Natural killer cell (primary cell): ENCODE data around the gene GLT6D1. TPM values are rescaled to one million over a fixed set of nuclear protein-coding genes. Genes with fewer than 3 reads are reported as not detected.

Experiments used
- ATAC-seq, 3 donors: fragments of 150-1000 bp in 2 of 3; fragments of 200-7000 bp in 1 of 3; cut with Tn5 transposase; 1 replicate in 1 of 3; 2 replicates in 2 of 3; pipeline ENCODE4 v1.10.0; 2021; ENCODE audit warnings: mild to moderate bottlenecking in 2 of 3, moderate library complexity in 2 of 3
- DNase-seq, 2 donors: peaks; one replicate each; pipeline versions ENCODE4 v3.0.0 to v3.0.0-alpha.2; 2013 to 2021; ENCODE audit warnings: mixed read lengths in 1 of 2
- H3K27ac ChIP-seq: one replicate; pipeline ENCODE4 v1.5.1; 2013; ENCODE audit warnings: mild to moderate bottlenecking, low read length
- H3K27me3 ChIP-seq: one replicate; pipeline ENCODE4 v1.6.1; 2013; ENCODE audit warnings: low read length; ENCODE audit not compliant: control insufficient read depth, insufficient read depth
- H3K36me3 ChIP-seq: one replicate; pipeline ENCODE4 v1.6.1; 2013; ENCODE audit warnings: low read length; ENCODE audit not compliant: control insufficient read depth, insufficient read depth
- H3K4me1 ChIP-seq: one replicate; pipeline ENCODE4 v1.6.1; 2013; ENCODE audit warnings: low read length; ENCODE audit not compliant: control insufficient read depth, insufficient read depth
- H3K4me3 ChIP-seq: one replicate; pipeline ENCODE4 v1.5.1; 2013; ENCODE audit warnings: low read length
- H3K9me3 ChIP-seq: one replicate; pipeline ENCODE4 v1.6.1; 2013; ENCODE audit warnings: low read length; ENCODE audit not compliant: control insufficient read depth, insufficient read depth
- H3K27ac Mint-ChIP-seq, 2 donors: one replicate each; pipeline ENCODE4 v1.8.0; 2022; ENCODE audit warnings: mild to moderate bottlenecking in 2 of 2, mixed read lengths in 2 of 2, moderate library complexity in 1 of 2
- H3K27me3 Mint-ChIP-seq, 2 donors: one replicate each; pipeline ENCODE4 v1.8.0; 2022; ENCODE audit warnings: low read depth in 2 of 2, mixed read lengths in 2 of 2
- H3K36me3 Mint-ChIP-seq: one replicate; pipeline ENCODE4 v1.8.0; 2022; ENCODE audit warnings: mixed read lengths
- H3K4me1 Mint-ChIP-seq, 2 donors: one replicate each; pipeline ENCODE4 v1.8.0; 2022; ENCODE audit warnings: mixed read lengths in 2 of 2
- H3K4me3 Mint-ChIP-seq: one replicate; pipeline ENCODE4 v1.8.0; 2022; ENCODE audit warnings: mild to moderate bottlenecking, moderate library complexity, mixed read lengths
- H3K9me3 Mint-ChIP-seq, 2 donors: one replicate each; pipeline ENCODE4 v1.8.0; 2022; ENCODE audit warnings: mixed read lengths in 2 of 2
- CTCF ChIP-seq: fragments of 200-600 bp; IDR thresholded peaks from one replicate; pipeline ENCODE4 v1.8.0; 2022; ENCODE audit warnings: antibody characterized with exemption
- WGBS: methylation state at CpG from one replicate; pipeline ENCODE4 v1.1.7; 2013; ENCODE audit warnings: missing lambda C conversion rate; ENCODE audit not compliant: insufficient coverage; 5-methylcytosine and 5-hydroxymethylcytosine counted together
- intact Hi-C: fragments of 100-400 bp; cut with micrococcal nuclease; formaldehyde crosslinking; loops from one replicate; pipeline ENCODE4 v1.14.2; 2022
- total RNA-seq, 4 donors: library from RNA; stranded (reverse); fragments of 120-200 nt in 1 of 4; gene quantifications; one replicate each; pipeline versions ENCODE4 v1.2.3 to v1.2.4, GENCODE V29; 2013 to 2022

The GLT6D1 gene
- total RNA-seq, 3 donors from 2014 or later (not counting 1 experiment from before 2014, with no cell fraction given), result not detected

GRCh38 chr9:135624282-135624681, 15.1 kb downstream of the GLT6D1 start:
- no peak for TF ChIP-seq CTCF
- intact Hi-C loops, result no loop called here
- no peak overlapping the region for H3K27ac Mint-ChIP-seq
- no peak overlapping the region for H3K4me3 Mint-ChIP-seq
- no peak overlapping the region for H3K4me3 ChIP-seq
- H3K27me3 ChIP-seq, result no peaks in the 10 kb centered on the region
- no peaks in the 10 kb centered on the region for H3K4me1 Mint-ChIP-seq
- H3K36me3 ChIP-seq, result no peaks in the 10 kb centered on the region
- no peaks in the 10 kb centered on the region for H3K9me3 ChIP-seq
- H3K27ac ChIP-seq, result no peak overlapping the region
- 85% methylated on average over 14 of the region's 14 CpGs for whole genome bisulfite sequencing
- peaks cover 15 to 35% of the 10 kb centered on the region in 2 donors for H3K27me3 Mint-ChIP-seq
- DNase-seq (no peak), ATAC-seq (no peak)
- peaks cover 9% of the 10 kb centered on the region for H3K36me3 Mint-ChIP-seq
- H3K4me1 ChIP-seq, result no peaks in the 10 kb centered on the region
- peaks cover 0 to 11% of the 10 kb centered on the region in 2 donors for H3K9me3 Mint-ChIP-seq

- Histone ChIP-seq H3K36me3 (no peaks in the 10 kb centered on the region), H3K9me3 (no peaks in the 10 kb centered on the region), H3K4me1 (no peaks in the 10 kb centered on the region), H3K27ac (no peak overlapping the region), H3K27me3 (no peaks in the 10 kb centered on the region), H3K4me3 (no peak overlapping the region)
- peaks cover 7 to 22% of the 10 kb centered on the region in 2 donors for H3K27me3 Mint-ChIP-seq
- DNase-seq (no peak), ATAC-seq (no peak)
- no peak overlapping the region for H3K27ac Mint-ChIP-seq
- peaks cover 0 to 3% of the 10 kb centered on the region in 2 donors for H3K9me3 Mint-ChIP-seq
- no peak for TF ChIP-seq CTCF
- no peaks in the 10 kb centered on the region for H3K4me1 Mint-ChIP-seq
- intact Hi-C loops, result no loop called here
- H3K4me3 Mint-ChIP-seq, result no peak overlapping the region
- H3K36me3 Mint-ChIP-seq, result no peaks in the 10 kb centered on the region
- 71% methylated on average over 11 of the region's 11 CpGs for WGBS
Measured at GRCh38 chr9:135622415-135623020, 16.8 kb downstream of the GLT6D1 start.

- TF ChIP-seq CTCF, result no peak
- no peak overlapping the region for H3K27ac ChIP-seq
- no peaks in the 10 kb centered on the region for H3K9me3 ChIP-seq
- no peaks in the 10 kb centered on the region for H3K4me1 ChIP-seq
- Mint-ChIP-seq H3K36me3 (no peaks in the 10 kb centered on the region), H3K4me1 (no peaks in the 10 kb centered on the region), H3K27me3 (peaks cover 0 to 10% of the 10 kb centered on the region in 2 donors), H3K9me3 (no peaks in the 10 kb centered on the region), H3K27ac (no peak overlapping the region), H3K4me3 (no peak overlapping the region)
- ATAC-seq (no peak), DNase-seq (no peak)
- H3K36me3 ChIP-seq, result no peaks in the 10 kb centered on the region
- H3K4me3 ChIP-seq, result no peak overlapping the region
- intact Hi-C loops, result no loop called here
- 86% methylated on average over 6 of the region's 7 CpGs for WGBS
- no peaks in the 10 kb centered on the region for H3K27me3 ChIP-seq
Measured at GRCh38 chr9:135620558-135620957, 18.8 kb downstream of the GLT6D1 start.

- no peaks in the 10 kb centered on the region for H3K4me1 ChIP-seq
- H3K9me3 Mint-ChIP-seq, result no peaks in the 10 kb centered on the region
- no peak for TF ChIP-seq CTCF
- H3K27me3 Mint-ChIP-seq, result peaks cover 0 to 10% of the 10 kb centered on the region in 2 donors
- no peaks in the 10 kb centered on the region for H3K9me3 ChIP-seq
- H3K27me3 ChIP-seq, result no peaks in the 10 kb centered on the region
- H3K27ac ChIP-seq, result no peak overlapping the region
- H3K36me3 Mint-ChIP-seq, result no peaks in the 10 kb centered on the region
- WGBS, result 78% methylated on average over 10 of the region's 10 CpGs
- no peaks in the 10 kb centered on the region for H3K4me1 Mint-ChIP-seq
- no peak overlapping the region for H3K27ac Mint-ChIP-seq
- no peaks in the 10 kb centered on the region for H3K36me3 ChIP-seq
- intact Hi-C loops, result no loop called here
- no peak for ATAC-seq
- no peak overlapping the region for H3K4me3 ChIP-seq
- no peak for DNase-seq
- H3K4me3 Mint-ChIP-seq, result no peak overlapping the region
Measured at GRCh38 chr9:135619599-135619886, 19.8 kb downstream of the GLT6D1 start.
